Measurements from ENCODE around the gene RNF215.

The RNF215 gene

GRCh38 chr22:30381264-30381663 lies 5.9 kb downstream of the RNF215 start:
- no peak overlapping the region for H3K4me3 ChIP-seq (ENCODE audit: low read length)
- TF ChIP-seq CTCF (conservative IDR thresholded peaks at IDR 0.05; ENCODE audit: low read length), result no peak
- DNase-seq (ENCODE audit: low read depth), result no peak

GRCh38 chr22:30380011-30380410 lies 7.2 kb downstream of the RNF215 start:
- no peak for TF ChIP-seq CTCF (conservative IDR thresholded peaks at IDR 0.05; ENCODE audit: low read length)
- no peak for DNase-seq (ENCODE audit: low read depth)
- H3K4me3 ChIP-seq (ENCODE audit: low read length), result no peak overlapping the region

- TF ChIP-seq CTCF (conservative IDR thresholded peaks at IDR 0.05; ENCODE audit: low read length), result no peak
- DNase-seq (ENCODE audit: low read depth), result no peak
- H3K4me3 ChIP-seq (ENCODE audit: low read length), result no peak overlapping the region
These were observed 11.8 kb downstream of the RNF215 start for GRCh38 chr22:30375312-30375849.

- DNase-seq (ENCODE audit: low read depth), result no peak
- TF ChIP-seq CTCF (conservative IDR thresholded peaks at IDR 0.05; ENCODE audit: low read length), result no peak
- no peak overlapping the region for H3K4me3 ChIP-seq (ENCODE audit: low read length)
These were observed 13.6 kb downstream of the RNF215 start for GRCh38 chr22:30373331-30374325.

- no peak overlapping the region for H3K4me3 ChIP-seq (ENCODE audit: low read length)
- DNase-seq (ENCODE audit: low read depth), result no peak
- no peak for TF ChIP-seq CTCF (conservative IDR thresholded peaks at IDR 0.05; ENCODE audit: low read length)
These were observed 14.3 kb downstream of the RNF215 start for GRCh38 chr22:30372915-30373314.

- TF ChIP-seq CTCF (conservative IDR thresholded peaks at IDR 0.05; ENCODE audit: low read length), result no peak
- no peak overlapping the region for H3K4me3 ChIP-seq (ENCODE audit: low read length)
- DNase-seq (ENCODE audit: low read depth), result no peak
These were observed 15.2 kb downstream of the RNF215 start for GRCh38 chr22:30371981-30372380.

- no peak overlapping the region for H3K4me3 ChIP-seq (ENCODE audit: low read length)
- no peak for TF ChIP-seq CTCF (conservative IDR thresholded peaks at IDR 0.05; ENCODE audit: low read length)
These were observed 15.9 kb downstream of the RNF215 start for GRCh38 chr22:30371321-30371720.

More at GRCh38 chr22:30371321-30371720, 15.9 kb downstream of the RNF215 start:
- DNase-seq (ENCODE audit: low read depth), result no peak
